HG02981 (cell line): ENCODE results near the gene PIK3CA.
A peak's percentile ranks its signal among the peaks of the same experiment; 100 is the strongest.
"Not testable (repeated sequence)": the region's sequence is repeated elsewhere in the genome, so short reads cannot be mapped to it uniquely, and the experiment has no call there.

Experiments
- ATAC-seq: cut with Tn5 transposase; IDR thresholded peaks from one replicate; pipeline ENCODE4 v1.9.1; 2021; ENCODE audit warnings: mild to moderate bottlenecking, moderate library complexity; ENCODE audit not compliant: unreplicated experiment

Gene PIK3CA

DNA sequence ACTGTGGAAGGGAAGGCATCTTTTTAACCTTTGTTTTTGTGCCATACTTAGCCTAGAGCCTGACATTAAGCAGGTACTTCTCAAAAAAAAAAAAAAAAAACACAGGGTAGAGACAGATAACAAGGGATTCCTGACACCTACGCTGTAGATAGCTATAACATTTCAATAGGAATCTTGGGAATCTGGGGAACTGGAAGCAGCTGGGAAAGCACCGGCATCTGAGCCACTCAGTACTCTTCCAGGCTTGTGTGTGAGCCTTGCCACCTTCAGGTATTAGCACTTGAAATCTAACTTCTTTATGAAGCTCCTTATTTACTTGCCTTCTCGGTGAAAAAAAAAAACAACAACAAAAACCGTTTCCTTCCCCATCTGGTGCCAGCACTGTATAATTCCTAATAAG lies 46.8 kb downstream of the PIK3CA start:
- ATAC-seq: no peak

DNA sequence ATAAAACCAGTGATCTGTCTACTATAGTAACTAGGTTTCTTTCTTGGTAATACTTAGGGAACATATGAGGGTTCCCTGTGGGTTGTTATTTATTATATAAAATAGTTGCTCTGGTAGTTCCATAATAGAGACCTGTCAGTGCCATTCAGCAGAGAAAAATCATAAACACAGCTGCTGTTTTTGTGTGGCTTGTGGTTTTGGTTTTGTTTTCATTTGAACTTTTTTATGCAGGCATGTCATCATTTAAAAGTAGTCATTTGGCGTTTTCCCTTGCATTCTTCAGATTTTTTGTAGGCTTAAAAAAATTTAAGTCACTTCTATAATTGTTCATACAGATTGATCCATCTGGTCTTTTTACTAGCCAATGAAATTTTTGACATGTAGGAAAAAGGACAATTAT lies 47.9 kb downstream of the PIK3CA start:
- ATAC-seq: peak; percentile 93

- ATAC-seq: no peak
Observed at GRCh38 chr3:179196700-179197099, 48.5 kb downstream of the PIK3CA start.

DNA sequence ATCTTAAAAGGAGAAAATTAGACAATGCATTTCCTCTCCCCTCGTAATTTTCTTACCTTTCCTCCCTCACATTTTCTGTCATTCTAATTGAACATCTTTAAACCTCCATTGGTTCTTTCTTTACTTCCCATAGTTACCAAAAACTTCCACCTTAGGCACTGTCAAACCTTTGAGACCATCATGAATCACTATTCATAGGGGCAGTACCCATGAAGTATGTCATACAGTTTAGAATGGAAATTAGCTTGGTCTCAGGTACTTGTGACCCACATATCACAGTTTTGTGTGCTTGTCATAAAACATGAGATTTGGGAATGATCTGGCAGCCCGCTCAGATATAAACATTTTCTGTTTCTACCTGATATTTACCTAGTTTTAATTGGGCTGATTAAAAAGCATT lies 52.6 kb downstream of the PIK3CA start:
- ATAC-seq: no peak

GRCh38 chr3:179215550-179215949 lies 67.4 kb downstream of the PIK3CA start:
- ATAC-seq: not testable (repeated sequence)

- ATAC-seq: not testable (repeated sequence)
Observed at GRCh38 chr3:179218213-179218612, 70.1 kb downstream of the PIK3CA start.

- ATAC-seq: no peak
Observed at GRCh38 chr3:179223548-179223947, 75.4 kb downstream of the PIK3CA start.

GRCh38 chr3:179224584-179224983 lies 76.4 kb downstream of the PIK3CA start:
- no peak for ATAC-seq

- no peak for ATAC-seq
Observed at GRCh38 chr3:179227349-179227748, 79.2 kb downstream of the PIK3CA start.

GRCh38 chr3:179229177-179229576 lies 81.0 kb downstream of the PIK3CA start:
- no peak for ATAC-seq

- no peak for ATAC-seq
Observed at GRCh38 chr3:179233043-179233442, 84.9 kb downstream of the PIK3CA start.

- ATAC-seq: no peak
Observed at GRCh38 chr3:179234199-179234598, 86.0 kb downstream of the PIK3CA start.

- peak; percentile 88 for ATAC-seq
Observed at GRCh38 chr3:179236669-179237301, 88.6 kb downstream of the PIK3CA start.

GRCh38 chr3:179240299-179240698 lies 92.1 kb downstream of the PIK3CA start:
- ATAC-seq: peak; percentile 35

DNA sequence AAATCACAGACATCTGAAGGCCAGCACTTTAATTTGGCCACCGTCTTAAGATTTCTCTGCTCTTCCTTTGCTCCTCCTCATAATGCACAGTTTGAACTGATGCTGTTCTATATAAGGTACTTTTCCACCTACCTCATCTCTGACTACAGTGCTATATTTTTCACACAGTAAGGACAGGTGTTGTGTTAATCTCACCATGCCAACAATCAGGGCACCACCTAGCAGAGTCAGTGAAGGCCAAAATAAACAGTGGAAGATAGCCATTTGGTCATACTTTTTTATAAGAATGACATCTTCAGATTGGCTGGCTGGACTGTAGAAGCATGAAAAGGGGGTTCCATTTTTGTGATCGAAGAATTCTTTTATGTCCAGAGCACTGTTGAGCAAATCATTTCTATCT lies 94.7 kb downstream of the PIK3CA start:
- not testable (repeated sequence) for ATAC-seq

DNA sequence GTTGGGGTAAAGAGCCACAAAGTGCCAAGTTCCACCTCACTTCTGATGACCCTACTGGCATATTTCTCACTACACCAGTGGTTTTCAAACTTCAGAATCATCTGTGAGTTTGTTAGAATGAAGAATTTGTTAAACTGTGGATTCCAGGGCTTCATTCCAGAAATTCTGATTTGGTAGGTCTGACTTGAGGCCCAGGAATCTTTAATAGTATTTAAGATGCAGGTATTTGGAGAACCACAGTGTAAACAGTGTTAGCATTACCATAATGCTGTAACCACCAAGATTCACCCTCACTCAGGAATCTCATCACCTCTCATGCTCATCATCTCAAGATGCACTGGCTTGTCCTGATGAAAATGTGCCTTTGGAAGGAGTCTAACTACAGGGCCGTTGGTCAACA lies 96.7 kb downstream of the PIK3CA start:
- ATAC-seq: no peak

- no peak for ATAC-seq
Observed at GRCh38 chr3:179247289-179248015, 99.3 kb downstream of the PIK3CA start.

DNA sequence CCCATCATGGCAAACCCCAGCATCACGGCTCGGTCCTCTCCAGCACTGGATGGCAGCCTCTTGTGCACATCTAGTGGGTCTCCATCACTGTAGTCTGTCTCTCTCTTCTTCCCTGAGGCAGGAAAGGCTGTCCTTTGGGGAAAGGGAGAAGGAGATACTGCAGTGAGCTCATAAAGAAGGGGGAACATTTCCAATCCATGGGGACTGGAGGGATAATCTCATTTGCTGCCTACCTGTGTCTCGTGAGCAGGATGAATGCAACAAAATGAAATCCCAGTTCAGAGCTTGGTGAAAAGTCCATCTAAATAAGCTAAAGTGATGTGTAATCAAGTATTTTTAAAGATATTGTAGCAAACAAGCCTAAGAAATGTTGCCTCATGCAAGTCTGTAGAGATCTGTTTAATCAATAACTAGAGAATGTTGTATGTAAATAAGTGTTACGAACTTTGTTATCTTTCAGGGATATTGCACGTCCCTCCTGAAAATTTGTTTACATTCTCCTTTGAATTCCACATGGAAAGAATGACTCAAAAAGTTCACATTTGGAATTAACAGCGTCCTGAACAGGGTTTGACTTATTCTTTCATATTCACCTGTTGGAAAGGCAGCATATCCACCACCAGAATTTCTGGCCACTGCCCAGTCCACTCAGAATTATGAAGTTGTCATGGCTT lies 102.8 kb downstream of the PIK3CA start, which contains the start of gene KCNMB3:
TSS of gene KCNMB3 (minus strand) at position 312 of the 674 bp plus-strand sequence. CDS start at position 188, 124 bp downstream.
- no peak for ATAC-seq

- no peak for ATAC-seq
Observed at GRCh38 chr3:179256813-179257212, 108.7 kb downstream of the PIK3CA start.

GRCh38 chr3:179257742-179258141 lies 109.6 kb downstream of the PIK3CA start:
- ATAC-seq: not testable (repeated sequence)

DNA sequence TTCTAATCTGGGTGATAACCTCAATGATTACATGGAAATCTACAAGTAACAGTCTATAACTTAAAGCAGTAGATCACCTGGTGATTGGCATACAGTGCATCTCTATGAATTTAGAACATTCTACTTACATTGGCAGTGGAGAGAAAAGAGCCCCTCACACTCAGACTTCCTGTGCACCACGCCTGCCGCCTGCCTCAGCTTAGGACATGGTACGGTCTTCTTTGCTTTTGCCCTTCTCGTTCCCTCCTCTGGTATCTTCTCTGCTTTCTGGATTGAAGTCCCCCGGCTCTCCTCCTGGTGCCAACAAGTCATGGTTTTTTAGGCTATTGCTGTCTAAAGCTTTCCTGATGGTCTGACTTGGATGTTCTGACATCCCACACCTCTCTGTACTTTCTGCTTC lies 110.7 kb downstream of the PIK3CA start:
- no peak for ATAC-seq
